Prostate gland (tissue), 2 donors: Measurements from ENCODE around the gene CYB561D1.
A peak's percentile ranks its signal among the peaks of the same experiment; 100 is the strongest.

Experiments
- POLR2A ChIP-seq: fragments of 450-650 bp; IDR thresholded peaks from one replicate; pipeline ENCODE4 v1.6.1; 2016; ENCODE audit warnings: antibody characterized with exemption, mild to moderate bottlenecking
- TF ChIP-seq, protein P1 (sequence below), 4 experiments: fragments of 200-600 bp in 2 of 4; fragments of 450-650 bp in 2 of 4; sonication (generic) in 2 of 4; IDR thresholded peaks; 1 replicate in 3 of 4; 2 replicates in 1 of 4; pipeline ENCODE4 v1.5.1; 2016 to 2019; ENCODE audit warnings: antibody characterized with exemption in 4 of 4, mild to moderate bottlenecking in 2 of 4, moderate library complexity in 2 of 4

DNA sequence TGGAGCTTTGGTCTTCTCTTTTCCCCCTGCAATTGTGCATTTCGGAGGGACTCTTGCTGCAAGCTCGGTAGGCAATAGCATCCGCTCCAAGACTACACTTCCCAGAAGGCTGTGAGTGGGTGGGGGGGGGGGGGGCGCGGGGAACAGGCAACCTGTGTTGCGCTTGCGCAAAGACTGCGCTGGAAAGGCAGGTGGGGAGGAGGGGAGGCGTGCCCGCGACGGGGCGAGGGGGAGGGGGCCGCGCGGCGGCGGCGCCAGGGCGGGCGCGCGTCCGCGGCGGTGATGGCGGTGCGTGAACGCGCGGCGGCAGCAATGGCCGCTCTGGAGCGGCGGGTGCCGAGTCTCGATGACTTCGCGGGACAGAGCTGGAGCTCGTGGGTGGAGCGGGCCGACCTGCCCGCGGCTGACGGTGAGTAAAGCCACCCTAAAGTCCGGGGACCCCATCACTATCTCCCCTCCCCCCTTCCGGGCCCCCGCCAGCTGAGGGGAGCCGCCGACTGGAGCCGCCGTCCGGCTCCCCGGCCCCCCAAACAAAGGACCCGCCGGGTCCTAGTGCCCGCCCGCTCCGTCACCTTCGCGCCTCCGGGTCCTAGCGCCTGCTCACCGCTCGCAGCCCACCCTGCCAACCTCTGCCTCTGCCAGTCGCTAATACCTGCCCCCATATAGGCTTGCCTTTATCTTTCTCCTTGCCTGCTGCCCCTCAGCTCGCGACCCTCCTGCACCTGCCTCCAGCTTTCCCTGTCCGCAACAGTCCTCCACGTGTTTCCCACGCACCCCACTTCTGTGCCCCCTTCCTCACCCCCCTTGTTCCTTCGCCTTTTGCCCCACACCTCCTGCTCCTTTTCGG, 10.0 kb upstream of the CYB561D1 start, which contains the start of gene ATXN7L2:
- TF ChIP-seq, protein P1, sequence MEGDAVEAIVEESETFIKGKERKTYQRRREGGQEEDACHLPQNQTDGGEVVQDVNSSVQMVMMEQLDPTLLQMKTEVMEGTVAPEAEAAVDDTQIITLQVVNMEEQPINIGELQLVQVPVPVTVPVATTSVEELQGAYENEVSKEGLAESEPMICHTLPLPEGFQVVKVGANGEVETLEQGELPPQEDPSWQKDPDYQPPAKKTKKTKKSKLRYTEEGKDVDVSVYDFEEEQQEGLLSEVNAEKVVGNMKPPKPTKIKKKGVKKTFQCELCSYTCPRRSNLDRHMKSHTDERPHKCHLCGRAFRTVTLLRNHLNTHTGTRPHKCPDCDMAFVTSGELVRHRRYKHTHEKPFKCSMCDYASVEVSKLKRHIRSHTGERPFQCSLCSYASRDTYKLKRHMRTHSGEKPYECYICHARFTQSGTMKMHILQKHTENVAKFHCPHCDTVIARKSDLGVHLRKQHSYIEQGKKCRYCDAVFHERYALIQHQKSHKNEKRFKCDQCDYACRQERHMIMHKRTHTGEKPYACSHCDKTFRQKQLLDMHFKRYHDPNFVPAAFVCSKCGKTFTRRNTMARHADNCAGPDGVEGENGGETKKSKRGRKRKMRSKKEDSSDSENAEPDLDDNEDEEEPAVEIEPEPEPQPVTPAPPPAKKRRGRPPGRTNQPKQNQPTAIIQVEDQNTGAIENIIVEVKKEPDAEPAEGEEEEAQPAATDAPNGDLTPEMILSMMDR (IDR thresholded peaks at IDR 0.05), result peak in 3 of 4 experiments; percentile 11 to 23 (median 15)
- TF ChIP-seq POLR2A, result peak; percentile 40
